OCI-LY1 (cell line): Measurements from ENCODE around the gene COA1.

ENCODE experiments used
- CTCF ChIP-seq: fragments of 200-600 bp; sonication (generic), shearing (Covaris generic); IDR thresholded peaks from 2 replicates; pipeline ENCODE4 v1.5.1; 2017; ENCODE audit warnings: mild to moderate bottlenecking, antibody characterized with exemption, low read length, moderate library complexity, mixed read lengths
- EZH2 ChIP-seq: fragments of 200-600 bp; sonication (generic), shearing (Covaris generic); IDR thresholded peaks from 2 replicates; pipeline ENCODE4 v1.8.0; 2017; ENCODE audit warnings: borderline replicate concordance, mixed run types, mild to moderate bottlenecking, antibody characterized with exemption, low read length, moderate library complexity, mixed read lengths

GRCh38 chr7:43650457-43651052 is 78.8 kb downstream of the COA1 start:
- TF ChIP-seq CTCF: no peak; the same call in 1 of the 2 replicates
- no peak for TF ChIP-seq EZH2
